GM21360 (cell line): ENCODE results near the gene ASCL5.

Experiments used
- ATAC-seq: cut with Tn5 transposase; IDR thresholded peaks from one replicate; pipeline ENCODE4 v1.9.1; 2021; ENCODE audit warnings: mild to moderate bottlenecking, moderate library complexity; ENCODE audit not compliant: unreplicated experiment

ASCL5 gene

GRCh38 chr1:201111672-201112071 is 15.3 kb downstream of the ASCL5 start:
- no peak for ATAC-seq

- no peak for ATAC-seq
Measured at GRCh38 chr1:201111156-201111555, 15.8 kb downstream of the ASCL5 start.

GRCh38 chr1:201110616-201111015 is 16.4 kb downstream of the ASCL5 start:
- ATAC-seq = no peak

GRCh38 chr1:201110138-201110537 is 16.8 kb downstream of the ASCL5 start:
- no peak for ATAC-seq

- ATAC-seq = no peak
Measured at GRCh38 chr1:201109651-201110050, 17.3 kb downstream of the ASCL5 start.

GRCh38 chr1:201108614-201109013 is 18.4 kb downstream of the ASCL5 start:
- no peak for ATAC-seq

- no peak for ATAC-seq
Measured at GRCh38 chr1:201105688-201106087, 21.3 kb downstream of the ASCL5 start.

- ATAC-seq = no peak
Measured at GRCh38 chr1:201104141-201104540, 22.8 kb downstream of the ASCL5 start.

GRCh38 chr1:201103666-201104065 is 23.3 kb downstream of the ASCL5 start:
- ATAC-seq = no peak

- no peak for ATAC-seq
Measured at GRCh38 chr1:201100169-201100930, 26.6 kb downstream of the ASCL5 start.

GRCh38 chr1:201098992-201099677 is 27.8 kb downstream of the ASCL5 start:
- no peak for ATAC-seq

- no peak for ATAC-seq
Measured at GRCh38 chr1:201096977-201097856, 29.8 kb downstream of the ASCL5 start.

GRCh38 chr1:201096041-201096461 is 30.9 kb downstream of the ASCL5 start:
- no peak for ATAC-seq

- no peak for ATAC-seq
Measured at GRCh38 chr1:201095581-201095980, 31.4 kb downstream of the ASCL5 start.

- ATAC-seq = no peak
Measured at GRCh38 chr1:201094832-201095231, 32.2 kb downstream of the ASCL5 start.

- ATAC-seq = no peak
Measured at GRCh38 chr1:201093962-201094361, 33.0 kb downstream of the ASCL5 start.

GRCh38 chr1:201093561-201093960 is 33.4 kb downstream of the ASCL5 start:
- ATAC-seq = no peak

- no peak for ATAC-seq
Measured at GRCh38 chr1:201092738-201093137, 34.2 kb downstream of the ASCL5 start.

- no peak for ATAC-seq
Measured at GRCh38 chr1:201091256-201091655, 35.7 kb downstream of the ASCL5 start.

- ATAC-seq = no peak
Measured at GRCh38 chr1:201090541-201090940, 36.4 kb downstream of the ASCL5 start.

- ATAC-seq = no peak
Measured at GRCh38 chr1:201089596-201089995, 37.4 kb downstream of the ASCL5 start.
